Panc1 (cell line): ENCODE measurements around the gene GLIPR1L2.

Experiments
- POLR2AphosphoS5 ChIP-seq: IDR thresholded peaks from 2 replicates; pipeline ENCODE4 v1.6.1; 2012; ENCODE audit warnings: mild to moderate bottlenecking, low read depth, low read length, moderate library complexity
- SIN3A ChIP-seq: IDR thresholded peaks from 2 replicates; pipeline ENCODE4 v1.6.1; 2012; ENCODE audit warnings: low read depth, mild to moderate bottlenecking, low read length, moderate library complexity, borderline replicate concordance; ENCODE audit not compliant: insufficient read depth
- TCF7L2 ChIP-seq: IDR thresholded peaks from 2 replicates; pipeline ENCODE4 v1.6.1; 2011; ENCODE audit warnings: mild to moderate bottlenecking, low read depth, low read length, inconsistent platforms
- TF ChIP-seq, protein P1 (sequence below): fragments of 450-650 bp; IDR thresholded peaks from 2 replicates; pipeline ENCODE4 v1.5.1; 2017; ENCODE audit warnings: mild to moderate bottlenecking
- TF ChIP-seq, protein P2 (sequence below), 2 experiments: IDR thresholded peaks; 2 replicates each; pipeline ENCODE4 v1.6.1; 2011 to 2012; ENCODE audit warnings: low read depth in 2 of 2, control low read depth in 1 of 2, low read length in 1 of 2, mild to moderate bottlenecking in 1 of 2, moderate library complexity in 1 of 2; ENCODE audit not compliant: insufficient read depth in 1 of 2

DNA sequence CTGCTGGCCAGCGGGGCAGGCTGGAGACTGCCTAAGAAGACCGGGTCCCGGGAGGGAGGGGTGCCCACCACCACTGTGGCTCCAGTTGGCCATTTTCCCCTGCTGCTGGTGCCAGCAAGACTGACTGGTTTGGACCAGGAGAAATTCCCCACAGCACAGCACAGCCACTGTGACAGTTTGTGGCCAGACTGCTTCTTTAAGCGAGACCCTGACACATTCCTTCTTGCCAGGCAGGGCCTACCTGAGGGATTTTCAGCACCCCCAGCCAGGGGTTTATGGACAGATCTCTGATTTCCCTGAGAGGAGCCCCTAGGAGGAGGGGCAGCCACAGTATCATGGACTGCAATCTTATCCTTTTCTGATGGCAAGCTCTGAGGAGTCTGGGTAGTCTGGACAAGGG is 40.9 kb upstream of the GLIPR1L2 start:
- TF ChIP-seq, protein P1, sequence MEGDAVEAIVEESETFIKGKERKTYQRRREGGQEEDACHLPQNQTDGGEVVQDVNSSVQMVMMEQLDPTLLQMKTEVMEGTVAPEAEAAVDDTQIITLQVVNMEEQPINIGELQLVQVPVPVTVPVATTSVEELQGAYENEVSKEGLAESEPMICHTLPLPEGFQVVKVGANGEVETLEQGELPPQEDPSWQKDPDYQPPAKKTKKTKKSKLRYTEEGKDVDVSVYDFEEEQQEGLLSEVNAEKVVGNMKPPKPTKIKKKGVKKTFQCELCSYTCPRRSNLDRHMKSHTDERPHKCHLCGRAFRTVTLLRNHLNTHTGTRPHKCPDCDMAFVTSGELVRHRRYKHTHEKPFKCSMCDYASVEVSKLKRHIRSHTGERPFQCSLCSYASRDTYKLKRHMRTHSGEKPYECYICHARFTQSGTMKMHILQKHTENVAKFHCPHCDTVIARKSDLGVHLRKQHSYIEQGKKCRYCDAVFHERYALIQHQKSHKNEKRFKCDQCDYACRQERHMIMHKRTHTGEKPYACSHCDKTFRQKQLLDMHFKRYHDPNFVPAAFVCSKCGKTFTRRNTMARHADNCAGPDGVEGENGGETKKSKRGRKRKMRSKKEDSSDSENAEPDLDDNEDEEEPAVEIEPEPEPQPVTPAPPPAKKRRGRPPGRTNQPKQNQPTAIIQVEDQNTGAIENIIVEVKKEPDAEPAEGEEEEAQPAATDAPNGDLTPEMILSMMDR = no peak
- TF ChIP-seq, protein P2, sequence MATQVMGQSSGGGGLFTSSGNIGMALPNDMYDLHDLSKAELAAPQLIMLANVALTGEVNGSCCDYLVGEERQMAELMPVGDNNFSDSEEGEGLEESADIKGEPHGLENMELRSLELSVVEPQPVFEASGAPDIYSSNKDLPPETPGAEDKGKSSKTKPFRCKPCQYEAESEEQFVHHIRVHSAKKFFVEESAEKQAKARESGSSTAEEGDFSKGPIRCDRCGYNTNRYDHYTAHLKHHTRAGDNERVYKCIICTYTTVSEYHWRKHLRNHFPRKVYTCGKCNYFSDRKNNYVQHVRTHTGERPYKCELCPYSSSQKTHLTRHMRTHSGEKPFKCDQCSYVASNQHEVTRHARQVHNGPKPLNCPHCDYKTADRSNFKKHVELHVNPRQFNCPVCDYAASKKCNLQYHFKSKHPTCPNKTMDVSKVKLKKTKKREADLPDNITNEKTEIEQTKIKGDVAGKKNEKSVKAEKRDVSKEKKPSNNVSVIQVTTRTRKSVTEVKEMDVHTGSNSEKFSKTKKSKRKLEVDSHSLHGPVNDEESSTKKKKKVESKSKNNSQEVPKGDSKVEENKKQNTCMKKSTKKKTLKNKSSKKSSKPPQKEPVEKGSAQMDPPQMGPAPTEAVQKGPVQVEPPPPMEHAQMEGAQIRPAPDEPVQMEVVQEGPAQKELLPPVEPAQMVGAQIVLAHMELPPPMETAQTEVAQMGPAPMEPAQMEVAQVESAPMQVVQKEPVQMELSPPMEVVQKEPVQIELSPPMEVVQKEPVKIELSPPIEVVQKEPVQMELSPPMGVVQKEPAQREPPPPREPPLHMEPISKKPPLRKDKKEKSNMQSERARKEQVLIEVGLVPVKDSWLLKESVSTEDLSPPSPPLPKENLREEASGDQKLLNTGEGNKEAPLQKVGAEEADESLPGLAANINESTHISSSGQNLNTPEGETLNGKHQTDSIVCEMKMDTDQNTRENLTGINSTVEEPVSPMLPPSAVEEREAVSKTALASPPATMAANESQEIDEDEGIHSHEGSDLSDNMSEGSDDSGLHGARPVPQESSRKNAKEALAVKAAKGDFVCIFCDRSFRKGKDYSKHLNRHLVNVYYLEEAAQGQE (IDR thresholded peaks at IDR 0.05; ENCODE audit: insufficient read depth in 1 of 2, low read depth in 2 of 2, low read length in 1 of 2) = no peak
- TF ChIP-seq POLR2AphosphoS5 = no peak
- no peak for TF ChIP-seq SIN3A
- TF ChIP-seq TCF7L2 = no peak
